Fibroblast of mammary gland (primary cell): ENCODE measurements around the gene MAGI2.

Experiments
- DNase-seq: peaks from one replicate; pipeline ENCODE4 v3.0.0-alpha.2; 2010; ENCODE audit warnings: low read depth
- H3K4me3 ChIP-seq: 2 replicates; pipeline ENCODE4 v1.5.1; 2011; ENCODE audit warnings: low read depth, mild to moderate bottlenecking, low read length, moderate library complexity; ENCODE audit not compliant: control insufficient read depth
- TF ChIP-seq, protein P1 (sequence below): conservative IDR thresholded peaks from 2 replicates; pipeline ENCODE4 v1.5.1; 2011; ENCODE audit warnings: low read depth, low read length, inconsistent platforms; ENCODE audit not compliant: control insufficient read depth, insufficient read depth

Gene MAGI2

GRCh38 chr7:78879206-78879605, 574.3 kb downstream of the MAGI2 start:
- TF ChIP-seq, protein P1, sequence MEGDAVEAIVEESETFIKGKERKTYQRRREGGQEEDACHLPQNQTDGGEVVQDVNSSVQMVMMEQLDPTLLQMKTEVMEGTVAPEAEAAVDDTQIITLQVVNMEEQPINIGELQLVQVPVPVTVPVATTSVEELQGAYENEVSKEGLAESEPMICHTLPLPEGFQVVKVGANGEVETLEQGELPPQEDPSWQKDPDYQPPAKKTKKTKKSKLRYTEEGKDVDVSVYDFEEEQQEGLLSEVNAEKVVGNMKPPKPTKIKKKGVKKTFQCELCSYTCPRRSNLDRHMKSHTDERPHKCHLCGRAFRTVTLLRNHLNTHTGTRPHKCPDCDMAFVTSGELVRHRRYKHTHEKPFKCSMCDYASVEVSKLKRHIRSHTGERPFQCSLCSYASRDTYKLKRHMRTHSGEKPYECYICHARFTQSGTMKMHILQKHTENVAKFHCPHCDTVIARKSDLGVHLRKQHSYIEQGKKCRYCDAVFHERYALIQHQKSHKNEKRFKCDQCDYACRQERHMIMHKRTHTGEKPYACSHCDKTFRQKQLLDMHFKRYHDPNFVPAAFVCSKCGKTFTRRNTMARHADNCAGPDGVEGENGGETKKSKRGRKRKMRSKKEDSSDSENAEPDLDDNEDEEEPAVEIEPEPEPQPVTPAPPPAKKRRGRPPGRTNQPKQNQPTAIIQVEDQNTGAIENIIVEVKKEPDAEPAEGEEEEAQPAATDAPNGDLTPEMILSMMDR, result no peak
- H3K4me3 ChIP-seq, result no peak overlapping the region
- no peak for DNase-seq

DNA sequence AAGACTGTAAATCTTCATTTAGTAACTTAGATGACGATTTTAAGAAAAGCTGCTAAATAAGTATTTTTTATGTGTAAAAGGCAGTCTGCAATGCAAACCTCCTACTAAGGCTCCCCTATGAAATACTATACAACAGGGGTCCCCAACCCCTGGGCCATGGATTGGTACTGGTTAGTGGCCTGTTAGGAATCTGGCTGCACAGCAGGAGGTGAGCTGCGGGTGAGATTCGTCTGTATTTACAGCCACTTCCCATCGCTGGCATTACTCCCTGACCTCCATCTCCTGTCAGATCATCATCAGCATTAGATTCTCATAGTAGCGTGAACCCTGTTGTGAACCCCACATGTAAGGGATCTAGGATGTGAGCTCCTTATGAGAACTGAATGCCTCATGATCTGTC, 580.4 kb downstream of the MAGI2 start:
- no peak for DNase-seq
- H3K4me3 ChIP-seq, result no peak overlapping the region
- TF ChIP-seq, protein P1, result no peak

DNA sequence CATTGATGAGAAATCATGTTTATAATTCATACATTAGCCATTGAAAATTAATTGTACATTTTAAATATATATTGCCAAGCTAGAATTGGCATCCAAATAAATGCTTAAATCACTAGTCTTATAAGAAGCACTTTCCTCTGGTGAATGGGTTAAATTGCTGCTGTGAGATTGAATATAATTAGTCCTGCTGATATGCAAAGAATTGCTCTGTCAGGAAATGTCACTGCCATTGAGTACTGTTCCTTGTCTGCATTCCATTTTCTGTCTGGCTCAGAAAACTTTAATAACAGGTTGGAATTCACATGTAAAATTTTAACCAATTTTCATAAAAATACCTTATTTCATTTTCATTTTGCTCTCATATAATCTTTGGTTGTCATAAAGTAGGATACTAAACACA, 589.1 kb downstream of the MAGI2 start:
- TF ChIP-seq, protein P1, result no peak
- no peak overlapping the region for H3K4me3 ChIP-seq
- DNase-seq, result no peak

- no peak overlapping the region for H3K4me3 ChIP-seq
- TF ChIP-seq, protein P1, result no peak
- DNase-seq, result no peak
These were observed 590.2 kb downstream of the MAGI2 start for GRCh38 chr7:78863281-78863680.

DNA sequence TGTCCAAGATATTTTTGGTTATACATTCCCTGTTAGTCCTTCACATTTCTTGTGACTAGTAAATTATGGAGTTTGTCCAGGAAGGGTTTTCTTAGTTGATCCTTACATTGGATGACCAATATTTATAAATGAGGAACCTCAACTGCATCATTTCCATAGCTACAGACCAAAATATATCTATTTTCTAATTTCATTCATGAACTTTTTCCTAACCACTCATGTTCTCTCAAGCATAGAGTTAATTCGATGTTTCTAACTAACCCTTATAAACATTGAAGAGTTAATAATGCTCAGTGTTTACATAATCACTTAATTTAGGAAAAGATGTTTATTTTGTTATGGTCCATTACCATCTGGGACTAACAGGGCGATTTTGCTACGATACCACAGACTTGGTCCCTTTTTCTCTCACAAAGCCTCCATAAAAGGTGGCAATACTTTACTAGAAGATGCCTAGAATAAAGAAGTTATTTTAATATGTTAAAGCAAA, 591.0 kb downstream of the MAGI2 start:
- TF ChIP-seq, protein P1, result no peak
- no peak for DNase-seq
- H3K4me3 ChIP-seq, result no peak overlapping the region

DNA sequence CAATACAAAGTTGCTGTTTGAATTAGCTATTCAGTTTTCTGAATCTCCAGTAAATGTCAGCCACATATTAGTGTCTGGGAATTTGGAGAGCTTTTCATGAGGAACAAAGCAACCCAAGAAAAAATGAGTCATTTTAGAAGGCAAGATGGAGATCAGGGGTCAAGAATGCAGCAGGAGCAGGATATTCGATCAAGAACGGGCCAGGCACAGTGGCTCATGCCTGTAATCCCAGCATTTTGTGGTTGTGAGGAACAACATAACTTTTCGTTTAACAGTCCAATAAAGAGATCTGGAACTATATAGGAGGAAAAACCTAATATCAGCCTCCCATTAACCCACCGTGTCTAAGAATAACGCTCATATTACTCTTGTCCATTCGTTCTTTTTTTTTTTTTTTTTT, 600.5 kb downstream of the MAGI2 start:
- TF ChIP-seq, protein P1, result no peak
- peak; percentile 35 for DNase-seq
- H3K4me3 ChIP-seq, result no peak overlapping the region

GRCh38 chr7:78850093-78850740, 603.2 kb downstream of the MAGI2 start:
- no peak for DNase-seq
- no peak overlapping the region for H3K4me3 ChIP-seq
- TF ChIP-seq, protein P1, result no peak
